HG03571 (cell line): ENCODE data around the gene FAM240B.

Experiments
- ATAC-seq: cut with Tn5 transposase; IDR thresholded peaks from one replicate; pipeline ENCODE4 v1.9.1; 2021; ENCODE audit not compliant: unreplicated experiment

Gene FAM240B

GRCh38 chr9:38705917-38706316 is 14.0 kb downstream of the FAM240B start:
- ATAC-seq = no peak

DNA sequence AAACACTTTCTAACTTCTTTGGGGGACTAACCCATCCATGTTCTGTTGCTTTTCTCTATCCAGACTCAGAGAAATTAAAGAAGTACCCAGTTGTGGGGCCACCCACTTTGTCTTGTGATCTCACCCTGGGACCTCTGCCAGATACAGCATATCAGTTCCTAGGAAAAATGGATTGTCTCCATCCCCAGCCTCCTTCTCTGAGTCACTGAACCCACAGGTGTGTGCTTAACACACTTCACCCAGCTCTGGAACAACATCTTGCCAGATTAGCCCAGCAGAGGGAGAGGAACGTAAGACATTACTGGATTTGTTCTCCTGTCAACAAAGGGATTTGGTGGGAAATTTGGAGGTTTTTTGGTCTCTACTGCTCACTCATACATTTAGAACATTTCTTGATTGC is 19.2 kb downstream of the FAM240B start:
- no peak for ATAC-seq

DNA sequence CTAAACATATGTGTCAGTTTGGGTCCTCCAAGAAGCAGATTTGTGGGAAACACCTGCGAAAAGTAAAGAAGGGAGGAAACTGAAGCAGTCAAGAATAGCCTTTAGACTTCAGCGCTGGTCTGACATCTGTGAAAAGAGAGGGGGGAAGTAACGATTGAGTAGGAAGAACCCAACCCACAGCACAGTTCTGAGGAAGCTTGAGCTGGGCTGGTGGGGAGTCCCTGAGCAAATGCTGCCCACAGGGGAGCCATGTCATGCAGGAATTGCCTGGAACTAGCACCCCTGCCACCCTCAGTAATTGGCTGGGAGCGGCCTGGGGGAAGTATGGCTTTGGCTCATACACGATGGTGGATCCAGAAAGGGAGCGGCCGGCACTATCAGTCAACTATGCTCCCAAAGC is 20.6 kb downstream of the FAM240B start:
- no peak for ATAC-seq

DNA sequence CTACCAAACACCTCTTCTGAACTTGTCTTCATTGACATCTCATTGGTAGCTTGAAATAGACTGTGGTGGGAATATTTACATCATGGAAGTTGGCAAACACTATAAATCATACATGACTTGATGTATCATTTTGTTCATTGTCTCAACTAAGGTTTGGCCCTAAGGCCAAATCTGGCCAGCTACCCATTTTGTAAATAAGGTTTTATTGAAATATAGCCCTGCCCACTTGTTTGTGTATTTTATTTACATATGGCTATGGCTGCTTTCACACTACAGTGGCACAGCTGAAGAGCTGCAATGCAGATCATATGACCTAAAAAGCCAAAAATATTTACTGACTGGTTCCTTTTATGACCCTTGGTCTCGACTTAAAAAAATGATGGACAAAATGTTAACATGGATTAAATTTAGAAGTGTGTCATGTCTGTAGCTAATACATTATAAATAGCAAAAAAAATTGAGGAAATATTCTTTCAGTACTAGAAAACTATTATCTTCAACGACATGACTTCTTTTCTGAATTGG is 22.1 kb downstream of the FAM240B start:
- ATAC-seq = no peak

GRCh38 chr9:38696999-38697398 is 22.9 kb downstream of the FAM240B start:
- no peak for ATAC-seq

- ATAC-seq = no peak
Observed at GRCh38 chr9:38694676-38695075, 25.3 kb downstream of the FAM240B start.

DNA sequence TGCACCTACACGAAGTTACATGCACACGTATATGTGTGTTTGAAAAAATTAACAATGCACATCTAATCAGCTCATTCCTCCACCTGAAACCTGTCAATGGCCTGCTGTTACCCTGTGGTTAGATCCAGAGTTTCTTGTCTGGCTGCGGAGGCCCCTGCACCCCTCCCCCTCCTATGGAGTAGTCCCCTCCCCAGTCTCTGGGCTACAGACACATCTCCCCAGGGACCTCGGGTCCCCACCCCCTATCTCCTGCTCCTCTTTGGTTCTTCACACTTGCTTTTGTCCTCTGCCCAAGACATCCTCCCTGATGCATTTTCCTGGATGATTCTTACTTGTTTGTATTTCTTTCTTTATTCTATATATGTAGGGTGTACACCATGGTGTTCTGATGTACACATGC is 27.2 kb downstream of the FAM240B start:
- no peak for ATAC-seq

DNA sequence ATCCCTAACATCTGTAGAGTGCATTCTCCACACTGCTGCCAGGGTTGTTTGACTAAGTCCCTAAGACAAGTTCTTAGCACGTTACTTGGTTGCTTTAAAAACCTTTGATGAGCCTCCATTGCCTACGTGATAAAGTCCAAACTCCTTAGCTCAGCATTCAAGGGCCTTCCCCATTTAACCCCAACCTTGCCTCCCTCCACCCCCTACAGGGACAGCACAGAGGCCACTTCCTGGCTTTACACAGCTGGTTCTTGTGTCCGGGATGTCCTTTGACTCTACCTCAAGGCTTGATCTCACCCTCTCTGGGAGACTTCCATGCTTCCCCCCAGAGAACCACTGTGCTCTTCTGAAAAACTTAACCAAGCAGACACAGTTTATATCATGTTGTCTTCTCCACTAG is 29.4 kb downstream of the FAM240B start:
- ATAC-seq = no peak

DNA sequence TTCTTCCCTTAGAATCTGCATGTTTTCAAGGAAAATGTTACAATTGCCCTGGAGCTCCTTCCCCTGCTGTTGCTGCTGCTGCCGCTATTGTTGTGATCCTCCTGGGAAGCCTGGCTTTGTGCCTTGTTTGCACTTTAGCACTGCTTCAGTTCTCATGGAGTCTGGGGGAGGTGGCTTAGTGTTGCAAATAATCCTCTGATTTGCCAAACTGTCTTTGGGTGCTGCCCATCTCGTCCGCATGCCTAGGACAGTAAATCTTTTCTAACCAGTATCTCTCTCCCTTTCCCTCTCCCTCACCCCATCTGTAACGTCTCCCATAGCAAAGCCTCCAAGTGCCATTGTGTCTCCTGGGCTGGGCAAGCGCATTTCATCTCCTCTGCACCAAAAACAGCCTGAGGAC is 30.3 kb downstream of the FAM240B start:
- ATAC-seq = no peak

DNA sequence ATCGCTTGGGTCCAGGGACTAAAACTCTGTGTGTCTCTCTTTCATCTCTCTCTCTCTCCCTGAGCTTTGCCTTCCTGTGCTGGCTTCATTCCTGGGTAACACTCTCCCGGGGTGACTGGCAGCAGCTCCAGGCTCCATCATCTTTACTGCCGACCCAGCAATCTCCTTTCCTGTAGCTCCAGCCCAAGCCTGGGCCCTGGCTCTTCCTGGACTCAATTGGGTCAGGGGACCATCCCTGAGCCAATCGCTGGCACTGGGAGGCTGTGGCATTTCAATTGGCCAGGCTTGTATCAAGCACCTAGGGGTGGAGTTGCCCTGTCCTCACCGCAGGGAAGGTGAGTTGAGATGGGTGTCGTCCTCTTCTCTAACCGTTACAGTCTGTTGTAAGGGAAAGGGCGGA is 31.9 kb downstream of the FAM240B start:
- ATAC-seq = no peak

GRCh38 chr9:38687389-38687842 is 32.5 kb downstream of the FAM240B start:
- no peak for ATAC-seq

DNA sequence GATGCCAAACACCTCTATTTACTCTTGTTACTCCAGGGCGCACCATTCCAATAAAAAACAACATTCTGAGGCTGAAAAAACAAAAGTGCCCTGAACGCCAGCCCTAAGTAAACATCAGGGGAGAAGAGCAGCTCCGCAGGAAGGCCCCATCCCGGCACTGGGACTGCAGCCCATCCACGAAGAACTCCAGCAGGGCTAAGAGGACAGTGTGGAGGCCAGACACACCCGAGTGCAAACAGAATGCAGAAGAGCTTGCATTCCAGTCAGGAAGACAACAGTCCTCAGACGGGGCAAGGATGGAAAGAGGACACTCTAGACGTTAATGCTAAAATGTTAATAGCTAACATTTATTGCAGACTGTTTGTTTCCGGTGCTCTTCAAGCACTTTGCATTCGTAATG is 33.0 kb downstream of the FAM240B start:
- no peak for ATAC-seq

DNA sequence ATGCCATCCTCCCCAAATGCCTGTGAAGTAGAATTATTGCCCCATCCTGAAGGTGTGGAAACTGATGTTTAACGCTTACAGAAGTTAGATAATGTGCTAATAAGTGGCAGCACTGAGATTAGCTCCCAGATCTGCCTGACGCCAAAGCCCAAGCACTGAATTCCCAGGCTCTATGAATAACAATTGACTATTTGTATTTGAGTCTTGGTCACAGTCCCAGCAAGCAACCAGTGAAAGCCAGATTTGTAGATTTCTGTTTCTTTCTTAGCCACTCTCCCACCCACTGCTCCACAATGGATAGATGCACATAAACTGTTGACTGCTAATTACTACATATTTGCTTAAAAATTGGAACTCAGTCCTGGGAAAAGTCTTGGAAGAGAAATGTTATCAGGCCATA is 34.4 kb downstream of the FAM240B start:
- ATAC-seq = no peak

- no peak for ATAC-seq
Observed at GRCh38 chr9:38683336-38683735, 36.6 kb downstream of the FAM240B start.

- no peak for ATAC-seq
Observed at GRCh38 chr9:38682713-38683112, 37.2 kb downstream of the FAM240B start.

GRCh38 chr9:38681747-38682227 is 38.1 kb downstream of the FAM240B start:
- ATAC-seq = no peak

DNA sequence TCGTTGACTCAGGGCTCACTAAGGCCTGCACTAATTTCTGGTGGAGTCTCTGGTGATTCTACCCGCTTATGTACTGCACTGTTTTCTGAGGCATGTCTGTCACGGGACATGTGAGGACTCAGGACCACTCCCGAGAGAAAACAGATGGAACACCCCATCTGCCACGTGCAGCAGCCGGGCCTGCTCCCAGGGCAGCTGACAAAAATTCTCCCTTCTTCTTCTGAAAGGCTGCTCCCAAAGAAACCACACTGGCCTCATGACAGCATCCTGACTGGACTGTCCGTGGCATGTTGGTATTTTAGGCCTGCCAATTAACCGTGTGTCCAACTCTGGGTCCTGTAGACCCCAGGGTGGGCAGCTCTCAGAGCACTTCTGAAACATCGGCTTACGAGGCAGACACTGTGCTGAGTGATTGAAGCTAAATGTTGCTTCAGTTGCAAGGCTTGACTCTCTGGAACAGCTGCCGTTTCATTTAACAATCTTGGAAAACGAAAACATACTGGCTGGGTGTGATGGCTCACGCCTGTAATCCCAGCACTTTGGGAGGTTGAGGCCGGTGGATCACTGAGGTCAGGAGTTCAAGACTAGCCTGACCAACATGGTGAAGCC is 39.0 kb downstream of the FAM240B start:
- ATAC-seq = no peak

DNA sequence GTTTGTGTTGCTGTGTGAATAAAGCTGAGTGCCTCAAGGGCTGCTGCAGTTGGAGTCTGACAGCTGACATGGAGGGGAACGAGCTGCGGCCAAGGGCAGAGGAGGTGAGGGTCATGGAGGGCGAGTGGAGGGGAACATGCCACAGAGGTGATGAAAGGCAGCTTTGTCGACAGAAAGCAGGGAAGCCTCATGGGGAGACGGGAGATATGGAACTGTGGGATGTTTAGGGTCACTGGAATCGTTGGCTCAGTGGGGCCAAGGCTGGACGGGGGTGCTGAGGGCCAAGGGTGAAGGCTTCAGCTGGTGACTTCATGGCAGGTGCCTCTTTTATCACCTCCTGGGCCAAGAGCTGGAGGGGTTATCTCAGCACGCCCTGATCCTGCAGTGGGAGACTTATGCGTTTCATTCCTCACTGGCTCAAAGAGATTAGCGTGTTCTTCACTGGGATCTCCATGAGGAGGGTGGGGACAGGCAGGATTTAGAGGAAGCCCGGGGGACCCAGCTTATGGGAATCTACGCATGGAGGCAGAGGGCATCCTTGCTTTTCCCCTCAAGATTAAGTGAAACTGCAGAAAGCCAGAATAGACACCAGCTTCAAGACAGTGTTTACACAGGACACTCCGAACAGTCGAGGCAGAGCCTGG is 42.2 kb downstream of the FAM240B start:
- no peak for ATAC-seq

- ATAC-seq = no peak
Observed at GRCh38 chr9:38675831-38676230, 44.1 kb downstream of the FAM240B start.

DNA sequence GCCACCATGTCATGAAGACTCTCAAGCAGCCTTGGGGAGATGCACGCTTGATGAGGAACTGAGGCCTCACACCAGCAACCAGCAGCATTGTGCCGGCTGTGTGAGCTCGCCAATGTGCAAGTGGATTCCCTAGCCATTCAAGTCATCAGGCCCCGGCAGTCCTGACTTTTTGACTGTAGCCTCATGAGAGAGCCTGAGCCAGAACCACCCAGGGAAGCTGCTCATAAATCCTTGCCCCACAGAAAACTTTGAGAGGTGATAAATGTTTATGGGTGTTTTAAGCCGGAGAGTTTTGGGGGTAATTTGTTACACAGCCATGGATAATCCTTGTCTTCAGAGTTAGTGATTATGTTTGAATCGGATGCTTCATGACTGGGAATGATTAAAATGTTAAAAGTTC is 44.7 kb downstream of the FAM240B start:
- no peak for ATAC-seq

GRCh38 chr9:38673399-38674193 is 46.3 kb downstream of the FAM240B start:
- ATAC-seq = no peak

- no peak for ATAC-seq
Observed at GRCh38 chr9:38671748-38672147, 48.2 kb downstream of the FAM240B start.
